ENCODE measurements around the gene NFKBIE. TPM values are rescaled to one million over a fixed set of nuclear protein-coding genes. Genes with fewer than 3 reads are reported as not detected.
A peak's percentile ranks its signal among the peaks of the same experiment; 100 is the strongest.

Gene NFKBIE
- total and polyA plus RNA-seq, 9 of the 15 experiments (the other 6 are each of a cell fraction or from before 2014, with no cell fraction given) = 2.1 to 16.4 (median 11.7) TPM

GRCh38 chr6:44225579-44226325 lies 39.6 kb downstream of the NFKBIE start (continued):
- peak; percentile 52; the same call in 1 of the 2 replicates for TF ChIP-seq HOMEZ (CRISPR knock-in tag; IDR thresholded peaks at IDR 0.05)
- peak in 1 of 2 experiments; percentile 3; a peak in 1 of 4 replicates for TF ChIP-seq RAD21 (CRISPR knock-in tag; conservative IDR thresholded peaks at IDR 0.05 in 1 of 2, IDR thresholded peaks at IDR 0.05 in 1 of 2)
- TF ChIP-seq MECOM (CRISPR knock-in tag; IDR thresholded peaks at IDR 0.05) = peak; percentile 93
- no peak for TF ChIP-seq NR4A1 (CRISPR knock-in tag; IDR thresholded peaks at IDR 0.05)
- peak; percentile 71 for TF ChIP-seq NR4A1 (tag; IDR thresholded peaks at IDR 0.05)
- TF ChIP-seq DIDO1 (tag; IDR thresholded peaks at IDR 0.05; ENCODE audit: low read depth) = no peak
- TF ChIP-seq THRB (CRISPR knock-in tag; conservative IDR thresholded peaks at IDR 0.05) = no peak
- TF ChIP-seq ZNF212 (CRISPR knock-in tag; IDR thresholded peaks at IDR 0.05) = 0 out of 2 replicates have a peak, but pooled peaks have one; percentile 38
- TF ChIP-seq HDAC1 (IDR thresholded peaks at IDR 0.05) = peak; percentile 58 to 89; a peak in 3 of 4 replicates
- TF ChIP-seq SRSF9 (IDR thresholded peaks at IDR 0.05; ENCODE audit: borderline replicate concordance, low read depth, low read length) = no peak
- TF ChIP-seq, protein P1, sequence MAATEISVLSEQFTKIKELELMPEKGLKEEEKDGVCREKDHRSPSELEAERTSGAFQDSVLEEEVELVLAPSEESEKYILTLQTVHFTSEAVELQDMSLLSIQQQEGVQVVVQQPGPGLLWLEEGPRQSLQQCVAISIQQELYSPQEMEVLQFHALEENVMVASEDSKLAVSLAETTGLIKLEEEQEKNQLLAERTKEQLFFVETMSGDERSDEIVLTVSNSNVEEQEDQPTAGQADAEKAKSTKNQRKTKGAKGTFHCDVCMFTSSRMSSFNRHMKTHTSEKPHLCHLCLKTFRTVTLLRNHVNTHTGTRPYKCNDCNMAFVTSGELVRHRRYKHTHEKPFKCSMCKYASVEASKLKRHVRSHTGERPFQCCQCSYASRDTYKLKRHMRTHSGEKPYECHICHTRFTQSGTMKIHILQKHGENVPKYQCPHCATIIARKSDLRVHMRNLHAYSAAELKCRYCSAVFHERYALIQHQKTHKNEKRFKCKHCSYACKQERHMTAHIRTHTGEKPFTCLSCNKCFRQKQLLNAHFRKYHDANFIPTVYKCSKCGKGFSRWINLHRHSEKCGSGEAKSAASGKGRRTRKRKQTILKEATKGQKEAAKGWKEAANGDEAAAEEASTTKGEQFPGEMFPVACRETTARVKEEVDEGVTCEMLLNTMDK (IDR thresholded peaks at IDR 0.05; ENCODE audit: borderline replicate concordance, insufficient read depth, low read depth, low read length, poor library complexity, severe bottlenecking) = no peak
- TF ChIP-seq TBP (optimal IDR thresholded peaks at IDR 0.05; ENCODE audit: low read depth, low read length) = peak; percentile 55
- peak; percentile 96 for TF ChIP-seq NCOR1 (IDR thresholded peaks at IDR 0.05)
- no peak for TF ChIP-seq KLF6 (CRISPR knock-in tag; IDR thresholded peaks at IDR 0.05; ENCODE audit: borderline replicate concordance)
- peak; percentile 90; the same call in 1 of the 2 replicates for TF ChIP-seq RUNX1 (IDR thresholded peaks at IDR 0.05; ENCODE audit: low read depth)
- TF ChIP-seq SOX6 (IDR thresholded peaks at IDR 0.05) = peak; percentile 96
- TF ChIP-seq NFE2 (IDR thresholded peaks at IDR 0.05; ENCODE audit: low read depth) = 0 out of 2 replicates have a peak, but pooled peaks have one; percentile 17
